ENCODE data around the gene CATSPERD. TPM values are rescaled to one million over a fixed set of nuclear protein-coding genes. Genes with fewer than 3 reads are reported as not detected.

Gene CATSPERD
- total RNA-seq, 1 experiment from 2014 or later: not detected

DNA sequence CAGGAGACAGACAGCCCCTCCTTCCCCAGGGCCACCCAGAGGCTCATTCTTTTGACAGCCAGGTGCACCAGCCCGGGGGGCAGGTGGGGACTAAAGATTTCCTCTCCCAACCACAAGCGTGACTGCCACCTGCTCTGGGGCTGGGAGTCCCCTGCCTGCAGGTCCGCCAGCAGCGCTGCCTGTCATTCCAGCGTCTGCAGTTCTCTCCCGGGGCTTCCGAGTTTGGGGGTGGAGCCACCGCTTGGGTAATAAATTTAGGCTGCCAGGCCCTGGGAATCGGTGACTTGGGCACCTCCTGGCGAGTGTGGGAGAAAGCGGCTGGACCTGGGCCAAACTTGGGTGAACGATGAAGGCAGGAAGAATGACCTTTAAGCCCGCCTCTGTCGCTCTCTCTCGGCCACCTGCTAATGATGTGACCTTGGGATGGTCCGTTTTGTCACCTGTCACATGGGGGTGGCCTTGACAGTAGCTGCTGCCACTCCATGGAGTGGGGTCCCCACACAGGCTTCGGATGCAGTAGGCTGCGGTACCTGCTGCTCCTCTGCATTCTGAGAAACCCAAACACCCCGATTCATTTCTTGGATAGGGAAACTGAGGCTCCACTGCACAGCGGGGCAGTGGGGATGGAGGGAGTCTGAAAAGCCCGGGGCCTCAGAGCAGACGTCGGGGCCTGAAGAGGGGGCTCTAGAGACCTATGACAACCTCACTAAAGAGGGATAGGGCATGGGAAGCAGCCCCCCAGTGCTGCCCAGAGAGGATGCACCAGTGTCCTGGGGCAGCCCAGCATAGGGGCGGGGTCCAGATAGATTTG lies 106.3 kb downstream of the CATSPERD start:
- DNase-seq (ENCODE audit: low read depth): no peak

DNA sequence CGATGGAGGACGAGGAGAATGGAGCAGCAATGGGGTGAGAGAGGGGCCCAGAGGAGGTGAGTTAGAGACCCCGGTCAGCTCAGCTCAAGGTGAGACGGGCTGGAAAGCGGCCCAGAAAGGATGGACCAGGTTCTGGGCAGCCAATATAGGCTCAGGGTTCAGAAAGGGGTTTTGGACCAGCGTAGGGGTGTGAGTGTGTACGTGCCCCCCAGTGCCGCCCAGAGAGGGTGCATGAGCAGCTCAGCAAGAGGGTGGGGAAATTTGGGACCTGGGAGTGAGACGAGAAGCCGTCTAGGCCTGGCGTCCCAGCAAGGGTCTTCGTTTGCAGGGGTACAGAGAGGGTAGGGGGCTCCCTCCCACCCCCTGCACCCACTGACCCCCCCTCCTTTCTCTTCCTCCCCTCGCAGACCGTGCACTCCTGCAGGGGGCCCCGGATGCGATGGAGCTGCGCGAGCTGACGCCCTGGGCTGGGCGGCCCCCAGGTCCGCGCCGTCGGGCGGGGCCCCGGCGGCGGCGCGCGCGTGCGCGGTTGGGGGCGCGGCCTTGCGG lies 107.0 kb downstream of the CATSPERD start:
- DNase-seq (ENCODE audit: low read depth): no peak

DNA sequence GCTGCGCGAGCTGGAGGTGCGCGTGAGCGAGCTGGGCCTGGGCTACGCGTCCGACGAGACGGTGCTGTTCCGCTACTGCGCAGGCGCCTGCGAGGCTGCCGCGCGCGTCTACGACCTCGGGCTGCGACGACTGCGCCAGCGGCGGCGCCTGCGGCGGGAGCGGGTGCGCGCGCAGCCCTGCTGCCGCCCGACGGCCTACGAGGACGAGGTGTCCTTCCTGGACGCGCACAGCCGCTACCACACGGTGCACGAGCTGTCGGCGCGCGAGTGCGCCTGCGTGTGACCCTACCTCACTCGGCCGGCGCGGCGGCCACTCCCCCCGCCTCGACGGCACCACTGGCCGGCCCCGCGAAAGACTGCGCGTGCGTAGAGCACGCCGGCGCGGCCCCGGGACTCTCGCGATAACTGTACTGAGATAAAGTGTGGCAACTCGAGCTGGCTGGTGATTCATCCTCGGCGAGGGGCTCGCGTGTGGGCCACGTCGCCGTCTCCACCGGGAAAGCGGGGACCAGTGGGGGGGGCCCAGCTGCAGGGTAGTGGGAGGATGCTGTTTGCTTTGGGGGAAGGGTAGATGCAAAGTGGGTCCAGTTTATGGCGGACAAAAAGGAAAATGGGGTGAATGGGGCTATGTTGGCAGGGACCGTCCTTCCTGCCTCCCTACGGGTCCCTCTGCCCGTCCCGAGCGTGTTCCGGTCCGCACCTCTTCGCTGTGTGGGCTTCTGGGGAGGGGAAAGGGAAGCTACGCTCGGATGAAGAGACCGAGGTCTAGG lies 107.6 kb downstream of the CATSPERD start:
- DNase-seq (ENCODE audit: low read depth): no peak

Other genes starting within 250 kb of the CATSPERD start
- 0.12 TPM in 1 of 2 replicates, not detected in the other for gene TINCR, start 152.7 kb upstream of the CATSPERD start, total RNA-seq (2014; rRNA removed; shearing (Covaris generic))
- 13.6 and 14.9 TPM in 2 replicates for gene SAFB2, start 97.9 kb upstream of the CATSPERD start, total RNA-seq (2014; rRNA removed; shearing (Covaris generic))
- 19.5 and 21.9 TPM in 2 replicates for gene SAFB, start 97.6 kb upstream of the CATSPERD start, total RNA-seq (2014; rRNA removed; shearing (Covaris generic))
- 67.8 and 68.8 TPM in 2 replicates for gene MICOS13, start 40.1 kb upstream of the CATSPERD start, total RNA-seq (2014; rRNA removed; shearing (Covaris generic))
- 9.5 and 22.4 TPM in 2 replicates for gene HSD11B1L, start 39.6 kb upstream of the CATSPERD start, total RNA-seq (2014; rRNA removed; shearing (Covaris generic))
- 738 and 947 TPM in 2 replicates for gene RPL36, start 30.3 kb upstream of the CATSPERD start, total RNA-seq (2014; rRNA removed; shearing (Covaris generic))
- 34.6 and 38.2 TPM in 2 replicates for gene LONP1, start 491 bp upstream of the CATSPERD start, total RNA-seq (2014; rRNA removed; shearing (Covaris generic))
- gene PRR22, start 64.1 kb downstream of the CATSPERD start, total RNA-seq (2014; rRNA removed; shearing (Covaris generic)): 0.48 and 0.68 TPM in 2 replicates
- 24.5 and 35.3 TPM in 2 replicates for gene DUS3L, start 70.5 kb downstream of the CATSPERD start, total RNA-seq (2014; rRNA removed; shearing (Covaris generic))
- not detected in 2 replicates for gene NRTN, start 84.4 kb downstream of the CATSPERD start, total RNA-seq (2014; rRNA removed; shearing (Covaris generic))
- not detected in 2 replicates for gene FUT6, start 119.1 kb downstream of the CATSPERD start, total RNA-seq (2014; rRNA removed; shearing (Covaris generic))
- not detected in 2 replicates for gene FUT3, start 130.8 kb downstream of the CATSPERD start, total RNA-seq (2014; rRNA removed; shearing (Covaris generic))
- not detected in 2 replicates for gene FUT5, start 149.9 kb downstream of the CATSPERD start, total RNA-seq (2014; rRNA removed; shearing (Covaris generic))
- 470 and 521 TPM in 2 replicates for gene NDUFA11, start 183.2 kb downstream of the CATSPERD start, total RNA-seq (2014; rRNA removed; shearing (Covaris generic))
- gene VMAC, start 184.2 kb downstream of the CATSPERD start, total RNA-seq (2014; rRNA removed; shearing (Covaris generic)): 1.4 and 1.5 TPM in 2 replicates
- gene CAPS, start 193.6 kb downstream of the CATSPERD start, total RNA-seq (2014; rRNA removed; shearing (Covaris generic)): 1.6 and 1.8 TPM in 2 replicates